Hepatocyte (in vitro differentiated cells): ENCODE measurements around the gene TNXB.
"Not testable (repeated sequence)": the region's sequence is repeated elsewhere in the genome, so short reads cannot be mapped to it uniquely, and the experiment has no call there.

Source experiments
- EZH2 ChIP-seq: fragments of 200-600 bp; sonication (generic); IDR thresholded peaks from 2 replicates; pipeline ENCODE4 v1.6.1; 2016; ENCODE audit warnings: antibody characterized with exemption, mild to moderate bottlenecking, borderline replicate concordance
- EZH2phosphoT487 ChIP-seq: fragments of 200-600 bp; sonication (generic); IDR thresholded peaks from one replicate; pipeline ENCODE4 v1.6.1; 2018; ENCODE audit warnings: antibody characterized with exemption, mild to moderate bottlenecking, low read depth, moderate library complexity; ENCODE audit not compliant: unreplicated experiment, severe bottlenecking
- TF ChIP-seq, protein P1 (sequence below): fragments of 200-600 bp; sonication (generic); IDR thresholded peaks from 2 replicates; pipeline ENCODE4 v1.5.1; 2016; ENCODE audit warnings: antibody characterized with exemption, mild to moderate bottlenecking; ENCODE audit not compliant: poor library complexity

DNA sequence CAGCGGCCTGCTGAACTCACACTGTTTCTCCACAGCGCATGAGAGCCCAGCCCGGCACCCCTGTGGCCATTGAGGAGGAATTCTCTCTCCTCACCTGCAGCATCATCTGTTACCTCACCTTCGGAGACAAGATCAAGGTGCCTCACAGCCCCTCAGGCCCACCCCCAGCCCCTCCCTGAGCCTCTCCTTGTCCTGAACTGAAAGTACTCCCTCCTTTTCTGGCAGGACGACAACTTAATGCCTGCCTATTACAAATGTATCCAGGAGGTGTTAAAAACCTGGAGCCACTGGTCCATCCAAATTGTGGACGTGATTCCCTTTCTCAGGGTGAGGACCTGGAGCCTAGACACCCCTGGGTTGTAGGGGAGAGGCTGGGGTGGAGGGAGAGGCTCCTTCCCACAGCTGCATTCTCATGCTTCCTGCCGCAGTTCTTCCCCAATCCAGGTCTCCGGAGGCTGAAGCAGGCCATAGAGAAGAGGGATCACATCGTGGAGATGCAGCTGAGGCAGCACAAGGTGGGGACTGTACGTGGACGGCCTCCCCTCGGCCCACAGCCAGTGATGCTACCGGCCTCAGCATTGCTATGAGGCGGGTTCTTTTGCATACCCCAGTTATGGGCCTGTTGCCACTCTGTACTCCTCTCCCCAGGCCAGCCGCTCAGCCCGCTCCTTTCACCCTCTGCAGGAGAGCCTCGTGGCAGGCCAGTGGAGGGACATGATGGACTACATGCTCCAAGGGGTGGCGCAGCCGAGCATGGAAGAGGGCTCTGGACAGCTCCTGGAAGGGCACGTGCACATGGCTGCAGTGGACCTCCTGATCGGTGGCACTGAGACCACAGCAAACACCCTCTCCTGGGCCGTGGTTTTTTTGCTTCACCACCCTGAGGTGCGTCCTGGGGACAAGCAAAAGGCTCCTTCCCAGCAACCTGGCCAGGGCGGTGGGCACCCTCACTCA, 69.5 kb downstream of the TNXB start:
- TF ChIP-seq, protein P1, sequence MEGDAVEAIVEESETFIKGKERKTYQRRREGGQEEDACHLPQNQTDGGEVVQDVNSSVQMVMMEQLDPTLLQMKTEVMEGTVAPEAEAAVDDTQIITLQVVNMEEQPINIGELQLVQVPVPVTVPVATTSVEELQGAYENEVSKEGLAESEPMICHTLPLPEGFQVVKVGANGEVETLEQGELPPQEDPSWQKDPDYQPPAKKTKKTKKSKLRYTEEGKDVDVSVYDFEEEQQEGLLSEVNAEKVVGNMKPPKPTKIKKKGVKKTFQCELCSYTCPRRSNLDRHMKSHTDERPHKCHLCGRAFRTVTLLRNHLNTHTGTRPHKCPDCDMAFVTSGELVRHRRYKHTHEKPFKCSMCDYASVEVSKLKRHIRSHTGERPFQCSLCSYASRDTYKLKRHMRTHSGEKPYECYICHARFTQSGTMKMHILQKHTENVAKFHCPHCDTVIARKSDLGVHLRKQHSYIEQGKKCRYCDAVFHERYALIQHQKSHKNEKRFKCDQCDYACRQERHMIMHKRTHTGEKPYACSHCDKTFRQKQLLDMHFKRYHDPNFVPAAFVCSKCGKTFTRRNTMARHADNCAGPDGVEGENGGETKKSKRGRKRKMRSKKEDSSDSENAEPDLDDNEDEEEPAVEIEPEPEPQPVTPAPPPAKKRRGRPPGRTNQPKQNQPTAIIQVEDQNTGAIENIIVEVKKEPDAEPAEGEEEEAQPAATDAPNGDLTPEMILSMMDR = not testable (repeated sequence)
- TF ChIP-seq EZH2, EZH2phosphoT487: not testable (repeated sequence)
